KMS-11 (cell line): Measurements from ENCODE around the gene SLC35B4.

Source experiments
- H2AFZ ChIP-seq: fragments of 200-600 bp; sonication (generic); 2 replicates; pipeline ENCODE4 v1.6.1; 2016; ENCODE audit warnings: antibody characterized with exemption, mixed run types, low read depth
- H3K27ac ChIP-seq: fragments of 200-600 bp; sonication (generic); 2 replicates; pipeline ENCODE4 v1.6.1; 2016; ENCODE audit warnings: mild to moderate bottlenecking, mixed run types
- H3K27me3 ChIP-seq: fragments of 200-600 bp; sonication (generic); 2 replicates; pipeline ENCODE4 v1.6.1; 2017; ENCODE audit warnings: mild to moderate bottlenecking, low read depth, mixed run types, moderate library complexity; ENCODE audit not compliant: insufficient read depth
- H3K36me3 ChIP-seq: fragments of 200-600 bp; sonication (generic); 2 replicates; pipeline ENCODE4 v1.6.1; 2017; ENCODE audit warnings: mild to moderate bottlenecking, mixed run types; ENCODE audit not compliant: insufficient read depth
- H3K4me1 ChIP-seq: fragments of 200-600 bp; sonication (generic); 2 replicates; pipeline ENCODE4 v1.6.1; 2016; ENCODE audit warnings: mild to moderate bottlenecking, low read depth, mixed run types; ENCODE audit not compliant: poor library complexity, severe bottlenecking
- H3K4me2 ChIP-seq: fragments of 200-600 bp; sonication (generic); 2 replicates; pipeline ENCODE4 v1.7.0; 2016; ENCODE audit warnings: mild to moderate bottlenecking, mixed run types
- H3K4me3 ChIP-seq: fragments of 200-600 bp; sonication (generic); IDR thresholded peaks from 2 replicates; pipeline ENCODE4 v1.6.1; 2017; ENCODE audit warnings: low read depth, low read length, mixed read lengths; ENCODE audit not compliant: insufficient read depth
- H3K79me2 ChIP-seq: fragments of 200-600 bp; sonication (generic); 2 replicates; pipeline ENCODE4 v1.6.1; 2016; ENCODE audit warnings: low read depth, mixed run types; ENCODE audit not compliant: insufficient read depth
- H3K9ac ChIP-seq: fragments of 200-600 bp; sonication (generic); 2 replicates; pipeline ENCODE4 v1.6.1; 2016; ENCODE audit warnings: mild to moderate bottlenecking, mixed run types
- H4K20me1 ChIP-seq: fragments of 200-600 bp; sonication (generic); 2 replicates; pipeline ENCODE4 v1.6.1; 2016; ENCODE audit warnings: mild to moderate bottlenecking, mixed run types; ENCODE audit not compliant: insufficient read depth
- TF ChIP-seq, protein P1 (sequence below): fragments of 200-600 bp; sonication (generic); conservative IDR thresholded peaks from 2 replicates; pipeline ENCODE4 v1.6.1; 2017; ENCODE audit warnings: low read depth, mild to moderate bottlenecking, antibody characterized with exemption, low read length, moderate library complexity, mixed read lengths

Gene SLC35B4

DNA sequence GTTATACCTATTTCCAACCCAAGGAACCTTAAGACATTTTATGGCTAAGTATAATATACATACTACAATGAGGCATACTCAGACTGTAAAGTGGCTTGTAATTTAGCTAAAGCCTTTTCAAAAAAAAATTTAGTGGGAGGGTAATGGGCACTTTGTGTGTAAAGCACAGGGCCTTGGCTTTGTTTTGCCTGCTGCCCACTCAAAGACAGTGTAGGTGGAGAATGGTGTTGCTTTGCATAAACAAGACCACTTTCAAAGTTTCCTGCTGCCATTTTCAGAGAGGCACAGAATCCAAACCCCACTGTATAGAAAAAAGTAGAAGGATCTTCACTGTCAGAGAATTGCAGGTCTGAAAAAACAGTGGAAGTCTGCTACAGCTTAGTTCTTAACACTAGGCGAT, 21.2 kb upstream of the SLC35B4 start:
- no peaks in the 10 kb centered on the region for H3K4me1 ChIP-seq
- H2AFZ ChIP-seq: no peak overlapping the region
- H3K27me3 ChIP-seq: no peaks in the 10 kb centered on the region
- no peak overlapping the region for H3K9ac ChIP-seq
- H3K36me3 ChIP-seq: no peaks in the 10 kb centered on the region
- H3K79me2 ChIP-seq: no peaks in the 10 kb centered on the region
- H4K20me1 ChIP-seq: no peaks in the 10 kb centered on the region
- TF ChIP-seq, protein P1, sequence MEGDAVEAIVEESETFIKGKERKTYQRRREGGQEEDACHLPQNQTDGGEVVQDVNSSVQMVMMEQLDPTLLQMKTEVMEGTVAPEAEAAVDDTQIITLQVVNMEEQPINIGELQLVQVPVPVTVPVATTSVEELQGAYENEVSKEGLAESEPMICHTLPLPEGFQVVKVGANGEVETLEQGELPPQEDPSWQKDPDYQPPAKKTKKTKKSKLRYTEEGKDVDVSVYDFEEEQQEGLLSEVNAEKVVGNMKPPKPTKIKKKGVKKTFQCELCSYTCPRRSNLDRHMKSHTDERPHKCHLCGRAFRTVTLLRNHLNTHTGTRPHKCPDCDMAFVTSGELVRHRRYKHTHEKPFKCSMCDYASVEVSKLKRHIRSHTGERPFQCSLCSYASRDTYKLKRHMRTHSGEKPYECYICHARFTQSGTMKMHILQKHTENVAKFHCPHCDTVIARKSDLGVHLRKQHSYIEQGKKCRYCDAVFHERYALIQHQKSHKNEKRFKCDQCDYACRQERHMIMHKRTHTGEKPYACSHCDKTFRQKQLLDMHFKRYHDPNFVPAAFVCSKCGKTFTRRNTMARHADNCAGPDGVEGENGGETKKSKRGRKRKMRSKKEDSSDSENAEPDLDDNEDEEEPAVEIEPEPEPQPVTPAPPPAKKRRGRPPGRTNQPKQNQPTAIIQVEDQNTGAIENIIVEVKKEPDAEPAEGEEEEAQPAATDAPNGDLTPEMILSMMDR: no peak
- H3K4me3 ChIP-seq: no peak overlapping the region
- H3K4me2 ChIP-seq: no peak overlapping the region
- no peak overlapping the region for H3K27ac ChIP-seq

- TF ChIP-seq, protein P1: no peak
These were observed 17.7 kb upstream of the SLC35B4 start for GRCh38 chr7:134334408-134334807.

DNA sequence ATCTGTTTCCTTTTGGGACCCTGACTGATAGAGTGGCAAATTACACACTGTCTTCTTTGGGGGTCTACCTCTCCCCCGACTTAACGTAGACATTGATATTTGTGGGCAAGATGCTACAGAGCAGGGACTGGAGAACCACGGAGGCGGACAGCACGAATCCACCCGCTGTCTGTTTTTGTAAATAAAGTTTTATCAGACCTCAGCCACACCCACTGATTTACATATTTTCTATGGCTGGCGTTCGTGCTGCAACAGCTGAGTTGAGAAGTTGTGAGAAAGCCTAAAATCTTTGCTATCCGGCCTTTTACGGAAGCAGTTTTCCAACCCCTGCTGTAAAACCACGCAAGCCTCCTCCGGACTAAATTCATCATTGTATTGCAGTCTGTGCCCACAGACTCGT, 17.2 kb upstream of the SLC35B4 start:
- Histone ChIP-seq H3K4me1 (peaks cover 3% of the 10 kb centered on the region), H3K36me3 (no peaks in the 10 kb centered on the region), H3K4me2 (no peak overlapping the region), H3K79me2 (no peaks in the 10 kb centered on the region), H3K9ac (no peak overlapping the region), H3K4me3 (no peak overlapping the region), H3K27ac (no peak overlapping the region), H4K20me1 (no peaks in the 10 kb centered on the region), H2AFZ (no peak overlapping the region), H3K27me3 (no peaks in the 10 kb centered on the region)
- TF ChIP-seq, protein P1: no peak

More at GRCh38 chr7:134334408-134334807, 17.7 kb upstream of the SLC35B4 start:
- H2AFZ ChIP-seq: no peak overlapping the region
- no peaks in the 10 kb centered on the region for H3K27me3 ChIP-seq
- H3K4me2 ChIP-seq: no peak overlapping the region
- H3K4me3 ChIP-seq: no peak overlapping the region
- H3K9ac ChIP-seq: no peak overlapping the region
- no peaks in the 10 kb centered on the region for H3K4me1 ChIP-seq
- H3K27ac ChIP-seq: no peak overlapping the region
- H3K79me2 ChIP-seq: no peaks in the 10 kb centered on the region
- H4K20me1 ChIP-seq: no peaks in the 10 kb centered on the region
- no peaks in the 10 kb centered on the region for H3K36me3 ChIP-seq

- H3K4me2 ChIP-seq: no peak overlapping the region
- H3K79me2 ChIP-seq: no peaks in the 10 kb centered on the region
- no peak overlapping the region for H3K4me3 ChIP-seq
- TF ChIP-seq, protein P1: no peak
- H3K4me1 ChIP-seq: peaks cover 7% of the 10 kb centered on the region
- H3K27me3 ChIP-seq: no peaks in the 10 kb centered on the region
- H4K20me1 ChIP-seq: no peaks in the 10 kb centered on the region
- no peak overlapping the region for H3K9ac ChIP-seq
- no peak overlapping the region for H2AFZ ChIP-seq
- no peak overlapping the region for H3K27ac ChIP-seq
- no peaks in the 10 kb centered on the region for H3K36me3 ChIP-seq
These were observed 16.2 kb upstream of the SLC35B4 start for GRCh38 chr7:134332892-134333291.

DNA sequence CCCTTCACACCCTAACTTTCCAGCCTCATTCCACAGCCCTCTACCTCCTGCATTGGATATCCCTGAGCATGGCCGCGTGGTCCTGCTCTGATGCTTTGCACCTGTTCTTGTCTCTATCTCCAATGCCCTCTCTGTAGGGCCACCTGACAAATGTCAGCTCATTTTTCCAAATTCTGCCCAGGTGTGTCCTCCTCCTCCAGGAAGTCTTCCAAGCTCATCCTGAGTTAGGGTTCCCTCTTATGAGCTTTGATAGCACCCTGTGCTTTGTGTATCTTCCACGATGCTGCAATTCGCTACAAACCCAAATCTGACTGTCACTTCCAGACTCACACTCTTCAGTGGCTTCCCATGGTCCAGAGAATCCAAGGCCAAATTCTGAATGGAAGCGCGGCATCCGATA, 14.7 kb upstream of the SLC35B4 start:
- no peak overlapping the region for H3K27ac ChIP-seq
- TF ChIP-seq, protein P1: no peak
- H2AFZ ChIP-seq: no peak overlapping the region
- H3K9ac ChIP-seq: no peak overlapping the region
- no peak overlapping the region for H3K4me2 ChIP-seq
- H3K4me1 ChIP-seq: peaks cover 7% of the 10 kb centered on the region
- no peaks in the 10 kb centered on the region for H4K20me1 ChIP-seq
- H3K27me3 ChIP-seq: no peaks in the 10 kb centered on the region
- H3K79me2 ChIP-seq: no peaks in the 10 kb centered on the region
- no peak overlapping the region for H3K4me3 ChIP-seq
- no peaks in the 10 kb centered on the region for H3K36me3 ChIP-seq
